ENCODE measurements around the gene CTRB1.
"Not testable (repeated sequence)": the region's sequence is repeated elsewhere in the genome, so short reads cannot be mapped to it uniquely, and the experiment has no call there.

Gene CTRB1

DNA sequence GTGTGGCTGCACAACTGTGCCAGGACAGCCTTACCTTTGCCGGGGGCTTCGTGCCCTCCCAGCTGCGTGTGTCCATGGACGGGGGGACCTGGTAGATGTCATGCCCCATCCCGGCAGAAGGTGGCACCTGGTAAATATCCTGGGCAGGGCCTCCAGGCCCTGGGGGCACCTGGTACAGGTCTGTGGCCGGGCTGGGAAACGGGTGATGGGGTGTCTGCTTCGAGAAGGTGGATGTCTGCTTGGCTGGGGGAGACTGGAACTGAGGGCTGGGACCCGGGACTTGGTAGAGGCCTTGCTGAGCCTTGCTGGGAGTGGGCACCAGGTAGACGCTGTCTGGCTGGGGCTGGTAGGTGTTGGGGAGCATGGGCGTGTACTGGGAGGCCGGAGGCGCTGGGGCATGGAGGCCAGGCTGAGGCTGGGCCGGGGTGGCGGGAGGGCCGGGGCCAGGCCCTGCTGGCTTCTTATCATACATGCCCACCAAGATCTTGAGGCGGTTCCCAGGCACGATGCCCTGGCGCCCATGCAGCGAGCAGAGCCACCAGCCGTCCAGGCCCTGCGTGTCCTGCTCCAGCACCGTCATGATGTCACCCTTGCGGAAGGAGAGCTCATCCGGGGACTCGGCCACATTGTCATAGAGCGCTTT lies 23.8 kb downstream of the CTRB1 start:
- not testable (repeated sequence) for DNase-seq

DNA sequence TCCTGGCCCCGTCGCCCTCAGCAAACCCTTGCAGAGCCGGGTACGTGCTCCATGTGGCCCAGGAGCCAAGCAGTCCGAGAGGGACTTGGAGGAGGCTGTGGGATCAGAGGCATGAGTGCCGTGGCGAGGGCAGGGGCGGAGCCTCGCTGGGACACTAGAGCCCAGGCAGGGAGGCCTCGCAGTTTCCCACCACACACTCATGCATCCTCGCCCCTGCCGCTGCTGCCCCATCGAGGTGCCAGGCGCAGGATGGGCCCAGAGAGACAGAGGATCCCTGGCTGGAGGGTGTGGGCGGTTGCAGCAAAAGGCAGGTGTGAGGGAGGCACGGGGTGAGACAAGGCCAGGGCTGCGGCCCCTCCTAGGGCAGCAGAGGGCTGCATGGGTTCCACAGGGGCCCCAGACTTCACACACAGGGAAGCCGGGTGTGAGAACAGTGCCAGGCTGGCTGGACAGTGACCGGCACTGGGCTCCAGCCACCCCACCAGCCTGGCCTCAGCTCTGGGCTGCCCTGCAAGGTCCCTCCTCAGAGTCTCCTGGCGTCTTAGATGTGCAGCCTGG lies 25.0 kb downstream of the CTRB1 start:
- DNase-seq: no peak

- DNase-seq: no peak
Observed at GRCh38 chr16:75244225-75244809, 25.5 kb downstream of the CTRB1 start.

DNA sequence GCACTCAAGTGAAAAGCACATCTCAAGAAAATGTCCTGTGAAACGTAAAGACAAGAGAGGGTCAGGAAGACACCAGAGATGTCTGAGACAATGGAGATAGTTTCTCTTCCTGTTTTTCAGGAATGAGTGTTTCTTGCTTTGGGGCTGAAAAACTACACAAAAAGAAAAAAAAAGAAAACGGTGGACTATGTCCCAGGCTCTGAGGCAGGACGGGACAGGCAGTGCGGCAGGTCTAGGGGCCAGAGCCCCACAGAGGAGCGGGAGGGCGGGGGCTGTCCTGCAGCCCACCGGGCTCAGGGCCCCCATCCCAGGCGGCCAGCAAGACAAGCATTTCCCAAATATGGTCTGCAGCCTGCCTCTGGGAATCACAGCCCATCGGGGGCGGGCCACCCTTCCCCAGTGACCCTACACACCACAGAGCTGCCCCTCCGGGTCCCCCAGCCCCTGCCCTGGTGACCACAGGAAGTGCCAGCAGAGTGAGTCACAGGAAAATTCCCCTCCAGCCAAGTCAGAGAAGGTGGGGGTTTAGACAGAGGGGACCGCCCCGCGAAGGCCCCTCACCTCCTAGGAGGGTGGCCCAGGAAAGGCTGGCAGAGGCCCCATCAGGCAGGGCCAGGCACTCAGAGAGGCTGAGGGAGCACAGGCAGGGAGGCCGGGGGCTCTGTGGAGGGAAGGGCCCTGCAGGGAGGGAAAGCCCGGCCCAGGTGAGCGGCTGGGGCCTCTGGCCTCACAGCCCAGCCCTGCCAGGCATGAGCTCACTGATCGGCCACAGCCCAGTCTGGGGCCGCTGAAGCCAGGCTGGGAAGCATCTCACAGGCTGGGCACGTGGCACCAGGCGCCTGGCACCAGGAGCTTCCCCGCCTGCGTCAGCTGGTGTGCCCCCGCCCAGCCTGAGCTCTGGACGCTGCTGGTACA lies 26.3 kb downstream of the CTRB1 start:
- no peak for DNase-seq

- no peak for DNase-seq
Observed at GRCh38 chr16:75246504-75247205, 27.9 kb downstream of the CTRB1 start.

DNA sequence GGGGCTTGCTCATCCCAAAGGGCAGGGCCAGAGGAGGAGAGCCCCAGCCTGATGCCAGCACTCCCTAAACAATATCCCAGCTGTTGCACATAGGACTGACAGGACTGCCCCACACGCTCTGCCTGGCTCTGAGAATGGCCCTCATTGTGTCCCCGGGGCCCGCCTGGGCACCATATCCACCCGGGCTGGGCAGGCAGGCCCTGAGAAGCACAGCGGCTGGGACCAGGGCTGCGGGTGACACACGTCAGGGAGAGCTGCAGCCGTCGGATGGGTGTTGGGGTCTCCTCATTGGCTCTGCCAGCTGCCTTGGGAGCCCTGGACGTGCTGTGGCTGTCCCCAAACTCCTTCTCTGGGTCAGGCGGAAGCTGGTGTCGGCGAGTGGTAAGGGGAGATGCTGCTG lies 28.5 kb downstream of the CTRB1 start:
- no peak for DNase-seq

- no peak for DNase-seq
Observed at GRCh38 chr16:75248142-75248535, 29.4 kb downstream of the CTRB1 start.

DNA sequence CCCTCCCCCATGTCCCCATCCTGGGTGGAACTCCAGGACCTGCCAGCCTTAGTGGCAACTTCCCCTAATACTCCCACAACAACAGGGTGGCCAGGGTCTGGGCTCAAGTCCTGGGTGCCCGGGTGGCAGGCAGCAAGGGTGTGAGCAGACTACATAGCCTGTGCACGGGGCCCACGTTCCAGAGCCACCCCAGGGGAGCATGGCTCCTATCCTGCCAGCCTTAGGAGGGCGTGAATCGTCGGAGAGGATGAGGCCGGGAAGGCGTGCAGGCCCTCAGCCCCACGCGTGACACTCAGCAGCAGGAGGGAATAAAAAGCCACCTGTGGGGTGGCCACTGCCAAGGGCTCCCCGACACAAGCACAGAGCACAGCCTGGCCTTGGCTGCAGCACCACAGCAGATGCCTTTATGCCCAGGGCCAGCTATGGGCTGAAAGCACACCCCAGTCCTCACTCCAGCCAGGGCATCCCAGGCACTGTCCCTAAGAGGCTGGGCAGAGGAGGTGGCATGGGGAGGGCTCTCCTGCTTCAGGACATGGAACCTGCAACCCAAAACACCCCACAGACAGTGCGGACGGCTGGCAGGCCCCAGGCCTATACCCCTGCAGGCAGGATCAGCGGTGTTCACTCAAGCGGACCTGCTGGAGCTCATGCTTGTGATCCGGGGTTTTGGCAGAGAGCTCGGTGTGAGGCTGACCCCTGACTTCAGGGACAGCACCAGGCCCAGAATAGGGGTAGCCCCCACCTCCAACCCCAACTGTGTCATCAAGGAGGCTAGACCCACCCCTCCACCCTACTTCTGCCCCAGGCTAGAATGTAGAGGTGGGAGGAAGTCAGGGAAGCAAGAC lies 30.0 kb downstream of the CTRB1 start:
- no peak for DNase-seq

GRCh38 chr16:75249441-75249840 lies 30.7 kb downstream of the CTRB1 start:
- DNase-seq: no peak

DNA sequence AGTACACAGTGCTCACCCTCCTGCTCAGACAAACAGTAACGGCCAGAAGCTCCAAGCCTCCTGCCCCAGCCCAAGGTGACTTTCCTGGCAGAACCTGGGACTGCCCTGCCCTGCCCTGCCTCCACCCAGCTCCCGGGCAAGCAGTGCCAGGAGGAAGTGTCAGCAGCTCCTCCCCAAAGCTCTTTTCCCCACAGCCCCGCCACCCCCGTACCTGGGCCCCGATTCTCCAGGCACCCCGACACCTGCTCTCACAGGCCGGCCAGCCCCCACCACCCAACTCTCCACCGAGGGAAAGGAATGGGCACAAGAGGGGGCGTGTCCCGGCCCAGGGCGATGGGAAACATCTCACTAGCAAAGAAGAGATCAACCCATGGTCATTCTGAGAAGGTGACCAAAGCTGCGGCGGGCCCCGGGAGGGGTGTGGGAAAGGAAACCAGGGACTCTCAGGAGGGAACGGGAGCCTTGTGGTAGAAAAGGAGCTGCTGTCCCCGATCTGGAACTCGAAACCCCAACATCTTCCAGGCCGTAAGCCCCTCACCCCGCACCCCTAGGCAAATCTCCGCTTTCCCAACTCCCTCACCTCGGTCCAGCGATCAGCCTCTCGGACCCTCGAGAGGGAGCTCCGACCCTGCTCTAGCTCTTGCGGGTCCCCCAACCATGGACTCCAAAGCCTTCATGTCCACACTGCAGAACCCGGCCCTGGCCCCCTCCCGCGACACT lies 31.5 kb downstream of the CTRB1 start:
- DNase-seq: no peak

DNA sequence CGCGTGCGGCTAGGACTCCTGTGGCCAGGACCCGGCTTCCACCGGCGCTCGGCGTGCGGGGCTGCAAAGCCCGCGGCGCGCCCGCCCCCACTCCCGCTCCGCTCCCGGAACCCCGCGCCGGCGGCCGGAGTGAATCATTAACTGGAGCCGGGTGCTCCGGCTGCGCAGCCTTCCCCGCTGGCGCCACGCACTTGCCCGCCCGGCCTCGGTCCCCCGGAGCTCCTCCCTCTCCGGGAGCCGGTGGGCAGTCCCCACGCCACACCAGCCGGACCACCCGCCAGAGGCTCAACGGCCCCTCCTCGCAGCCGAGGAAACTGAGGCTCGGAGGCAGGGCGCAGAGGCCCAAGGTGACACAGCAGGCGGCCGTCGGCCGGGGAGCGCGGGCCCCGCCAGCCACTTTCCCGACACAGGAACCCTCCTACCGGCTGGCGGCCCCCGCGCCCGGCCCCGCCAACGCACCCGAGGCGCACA lies 32.1 kb downstream of the CTRB1 start:
- peak; percentile 41 for DNase-seq

DNA sequence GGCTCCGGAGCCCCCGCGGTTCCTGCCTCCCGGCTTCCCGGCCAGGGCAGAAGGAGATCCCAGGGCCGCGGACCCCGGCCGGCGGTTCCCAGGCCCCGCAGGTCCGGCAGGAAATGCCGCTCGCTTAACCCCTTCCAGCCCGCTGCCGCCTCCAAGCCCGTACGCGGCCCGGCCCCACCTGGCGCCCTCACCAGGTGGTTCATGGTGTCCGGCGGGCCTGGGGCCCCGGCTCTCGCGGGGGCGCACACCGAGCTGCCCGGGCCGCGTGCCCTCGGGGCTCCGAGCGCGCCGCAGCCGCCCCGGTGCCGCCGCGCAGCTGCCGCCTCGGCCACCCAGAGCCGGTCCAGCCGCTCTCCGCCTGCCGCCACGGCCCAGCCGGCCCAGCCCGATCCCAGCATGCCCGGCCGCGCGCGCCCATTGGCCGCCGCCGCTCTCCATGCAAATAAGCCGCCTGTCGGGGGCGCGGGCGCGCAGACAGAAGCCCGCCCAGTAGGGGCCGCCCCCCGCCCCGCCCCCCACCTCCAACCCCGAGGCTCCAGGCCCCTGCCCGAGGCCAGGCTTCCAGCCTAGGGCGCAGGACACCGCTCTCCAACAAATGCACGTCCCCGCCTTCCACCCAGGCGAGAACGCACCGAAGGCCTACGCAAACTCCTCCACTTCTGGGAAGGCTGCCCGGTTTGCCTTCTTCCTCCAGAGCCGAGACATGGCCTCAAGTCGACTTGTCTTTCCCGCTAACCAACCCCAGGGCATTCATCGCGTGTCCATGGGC lies 32.7 kb downstream of the CTRB1 start, which contains the start of gene BCAR1:
TSS of gene BCAR1 (minus strand) at position 345 of the 769 bp plus-strand sequence. CDS start at position 203, 142 bp downstream.
- peak; percentile 89 for DNase-seq

GRCh38 chr16:75252049-75252864 lies 33.5 kb downstream of the CTRB1 start:
- no peak for DNase-seq

GRCh38 chr16:75252946-75253911 lies 34.4 kb downstream of the CTRB1 start:
- no peak for DNase-seq

- no peak for DNase-seq
Observed at GRCh38 chr16:75254359-75254837, 35.6 kb downstream of the CTRB1 start.

- peak; percentile 63 for DNase-seq
Observed at GRCh38 chr16:75256059-75256571, 37.3 kb downstream of the CTRB1 start.

DNA sequence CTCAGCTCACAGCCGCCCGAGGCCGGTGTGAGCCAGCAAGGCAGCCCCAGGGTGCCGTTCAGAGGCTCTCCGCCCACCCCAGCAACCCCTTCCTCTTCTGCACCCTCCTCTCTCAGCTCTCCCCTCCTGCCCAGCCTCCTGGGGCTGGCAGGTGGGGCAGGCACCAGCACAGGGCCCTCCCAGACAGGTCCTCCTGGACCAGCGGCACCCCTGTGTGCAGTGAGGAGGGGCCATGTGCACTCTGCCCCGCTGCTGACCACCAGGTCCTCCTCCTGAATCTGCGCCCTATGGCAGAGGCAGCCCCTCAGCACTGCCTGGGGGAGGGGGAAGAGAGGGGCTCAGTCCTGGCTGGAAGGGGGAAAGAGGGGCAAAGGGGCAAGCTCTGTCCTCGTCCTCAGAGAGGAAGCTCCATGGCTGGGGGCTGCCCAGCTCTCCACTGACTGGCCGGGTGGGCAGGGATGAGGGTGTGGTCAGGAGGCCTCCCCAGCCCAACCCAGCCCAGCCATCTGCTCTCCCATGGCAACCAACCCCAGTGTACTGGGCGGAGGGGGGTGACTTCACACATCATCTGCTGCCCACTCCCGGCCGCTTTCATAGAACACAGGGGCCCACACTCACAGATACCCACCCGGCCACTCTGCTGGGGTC lies 38.0 kb downstream of the CTRB1 start:
- peak; percentile 89 for DNase-seq
